HG03575 (cell line): Measurements from ENCODE around the gene FAM171A2.
A peak's percentile ranks its signal among the peaks of the same experiment; 100 is the strongest.
"Not testable (repeated sequence)": the region's sequence is repeated elsewhere in the genome, so short reads cannot be mapped to it uniquely, and the experiment has no call there.

Source experiments
- ATAC-seq: cut with Tn5 transposase; IDR thresholded peaks from one replicate; pipeline ENCODE4 v1.9.1; 2021; ENCODE audit not compliant: unreplicated experiment, insufficient number of reproducible peaks, low FRiP score; ENCODE audit errors: extremely low read depth

FAM171A2 gene

GRCh38 chr17:44349553-44350070 lies 14.0 kb downstream of the FAM171A2 start:
- ATAC-seq: no peak

GRCh38 chr17:44348988-44349364 lies 14.7 kb downstream of the FAM171A2 start:
- no peak for ATAC-seq

- peak; percentile 30 for ATAC-seq
Measured at GRCh38 chr17:44348234-44348987, 15.2 kb downstream of the FAM171A2 start.

GRCh38 chr17:44347206-44348055 lies 16.2 kb downstream of the FAM171A2 start:
- not testable (repeated sequence) for ATAC-seq

- no peak for ATAC-seq
Measured at GRCh38 chr17:44346064-44346844, 17.4 kb downstream of the FAM171A2 start.

- ATAC-seq: no peak
Measured at GRCh38 chr17:44345454-44346026, 18.1 kb downstream of the FAM171A2 start.

GRCh38 chr17:44344939-44345453 lies 18.7 kb downstream of the FAM171A2 start, which contains the start of gene GRN:
GRN (plus strand) TSS chr17:44345302; CDS start chr17:44349165, 3,863 bp downstream.
- no peak for ATAC-seq

GRCh38 chr17:44343510-44344209 lies 20.0 kb downstream of the FAM171A2 start:
- no peak for ATAC-seq

GRCh38 chr17:44340553-44340952 lies 23.1 kb downstream of the FAM171A2 start:
- not testable (repeated sequence) for ATAC-seq

- ATAC-seq: no peak
Measured at GRCh38 chr17:44338702-44339101, 25.0 kb downstream of the FAM171A2 start.

- no peak for ATAC-seq
Measured at GRCh38 chr17:44335968-44336367, 27.7 kb downstream of the FAM171A2 start.

GRCh38 chr17:44335564-44335963 lies 28.1 kb downstream of the FAM171A2 start:
- ATAC-seq: no peak

GRCh38 chr17:44334727-44335126 lies 28.9 kb downstream of the FAM171A2 start:
- no peak for ATAC-seq

- ATAC-seq: no peak
Measured at GRCh38 chr17:44334315-44334714, 29.3 kb downstream of the FAM171A2 start.

GRCh38 chr17:44333371-44333770 lies 30.3 kb downstream of the FAM171A2 start:
- ATAC-seq: no peak

GRCh38 chr17:44331249-44331760 lies 32.3 kb downstream of the FAM171A2 start:
- no peak for ATAC-seq

GRCh38 chr17:44330263-44330662 lies 33.4 kb downstream of the FAM171A2 start:
- ATAC-seq: not testable (repeated sequence)

- not testable (repeated sequence) for ATAC-seq
Measured at GRCh38 chr17:44329516-44329915, 34.1 kb downstream of the FAM171A2 start.
